SK-N-MC (cell line): Measurements from ENCODE around the gene SMIM3.

Experiments used
- EZH2 ChIP-seq: fragments of 200-600 bp; sonication (generic); IDR thresholded peaks from one replicate; pipeline ENCODE4 v1.6.1; 2017; ENCODE audit warnings: antibody characterized with exemption
- FOXP2 ChIP-seq: optimal IDR thresholded peaks from 2 replicates; pipeline ENCODE3; 2011; ENCODE audit warnings: mild to moderate bottlenecking, moderate library complexity; ENCODE audit not compliant: insufficient read depth; ENCODE audit errors: extremely low read length, control extremely low read depth
- POLR2AphosphoS5 ChIP-seq: IDR thresholded peaks from 2 replicates; pipeline ENCODE4 v1.6.1; 2012; ENCODE audit warnings: mild to moderate bottlenecking, low read depth, low read length, borderline replicate concordance

DNA sequence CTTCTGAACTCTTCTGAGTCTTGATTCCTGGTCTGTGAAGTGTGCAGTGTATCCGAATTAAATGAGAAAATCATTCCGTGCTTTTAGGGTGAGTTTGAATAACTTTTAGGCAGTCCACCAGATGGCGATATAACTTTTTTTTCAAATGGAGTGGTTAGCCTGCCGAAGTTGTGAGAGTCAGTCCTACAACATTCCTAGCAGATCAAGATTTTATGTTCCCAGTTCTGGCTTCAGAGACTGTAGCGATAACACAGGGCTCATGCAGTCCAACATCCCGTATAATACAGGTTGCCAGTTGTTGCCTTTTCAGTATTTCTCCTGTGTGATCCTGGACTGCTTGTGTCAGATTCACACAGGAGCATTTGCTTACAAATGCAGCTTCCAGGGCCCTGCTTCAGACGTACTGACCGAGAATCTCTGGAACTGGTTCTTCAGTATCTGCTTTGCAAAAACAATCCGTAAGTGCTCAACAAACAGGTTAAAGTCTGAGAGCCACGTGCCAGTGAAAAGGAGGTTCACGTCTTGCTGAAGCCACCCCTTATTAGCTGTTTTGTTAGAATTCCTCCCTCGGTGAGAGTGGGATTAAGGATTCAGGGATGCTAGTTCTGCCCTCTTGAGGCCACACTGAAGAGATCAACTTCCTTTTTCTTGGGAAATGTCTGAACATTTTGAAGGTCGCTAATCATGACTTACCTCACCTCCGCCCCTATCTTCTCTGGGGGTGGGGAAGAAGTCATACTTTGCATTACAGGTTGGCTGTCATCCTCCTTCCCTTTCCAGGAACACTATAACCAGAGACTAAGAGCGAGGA, 22.8 kb downstream of the SMIM3 start:
- TF ChIP-seq POLR2AphosphoS5 (no peak), EZH2 (no peak), FOXP2 (no peak)
